AG09309 (cell line): ENCODE measurements around the gene GOLM1.

Experiments used
- DNase-seq: peaks from one replicate; pipeline ENCODE4 v3.0.0-alpha.2; 2010; ENCODE audit warnings: low read depth
- H3K4me3 ChIP-seq: 2 replicates; pipeline ENCODE4 v1.5.1; 2011; ENCODE audit warnings: mild to moderate bottlenecking, low read depth, low read length, moderate library complexity; ENCODE audit not compliant: control insufficient read depth
- CTCF ChIP-seq: IDR thresholded peaks from 2 replicates; pipeline ENCODE4 v1.5.1; 2011; ENCODE audit warnings: mild to moderate bottlenecking, low read depth, low read length, inconsistent platforms; ENCODE audit not compliant: insufficient read depth, control insufficient read depth; ENCODE audit errors: missing control alignments

GOLM1 gene

GRCh38 chr9:85995599-85995998, 103.8 kb downstream of the GOLM1 start:
- no peak for TF ChIP-seq CTCF
- DNase-seq = no peak
- no peak overlapping the region for H3K4me3 ChIP-seq

GRCh38 chr9:85995097-85995496, 104.3 kb downstream of the GOLM1 start:
- H3K4me3 ChIP-seq = no peak overlapping the region
- DNase-seq = no peak
- no peak for TF ChIP-seq CTCF

GRCh38 chr9:85994191-85994590, 105.2 kb downstream of the GOLM1 start:
- DNase-seq = no peak
- no peak for TF ChIP-seq CTCF
- H3K4me3 ChIP-seq = no peak overlapping the region

DNA sequence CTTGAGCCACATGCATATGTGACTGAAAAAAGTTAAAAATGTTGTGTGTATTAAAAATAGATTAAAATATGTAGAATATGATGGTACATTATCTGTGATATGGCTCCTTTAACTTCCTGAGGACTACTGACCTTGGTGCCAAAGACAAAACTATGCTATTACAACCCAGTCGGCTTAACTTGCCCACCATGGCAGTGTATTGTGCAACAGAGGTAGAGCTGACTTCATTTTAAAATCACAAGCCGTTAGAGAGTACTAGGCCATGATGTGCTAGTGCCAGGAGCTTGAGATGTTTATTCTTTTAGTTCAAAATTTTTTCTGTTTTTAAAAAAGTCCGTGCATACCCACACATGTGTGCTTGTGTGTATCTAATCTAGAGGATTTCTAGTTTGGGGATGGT, 112.1 kb downstream of the GOLM1 start:
- no peak for TF ChIP-seq CTCF
- H3K4me3 ChIP-seq = no peak overlapping the region
- DNase-seq = no peak

DNA sequence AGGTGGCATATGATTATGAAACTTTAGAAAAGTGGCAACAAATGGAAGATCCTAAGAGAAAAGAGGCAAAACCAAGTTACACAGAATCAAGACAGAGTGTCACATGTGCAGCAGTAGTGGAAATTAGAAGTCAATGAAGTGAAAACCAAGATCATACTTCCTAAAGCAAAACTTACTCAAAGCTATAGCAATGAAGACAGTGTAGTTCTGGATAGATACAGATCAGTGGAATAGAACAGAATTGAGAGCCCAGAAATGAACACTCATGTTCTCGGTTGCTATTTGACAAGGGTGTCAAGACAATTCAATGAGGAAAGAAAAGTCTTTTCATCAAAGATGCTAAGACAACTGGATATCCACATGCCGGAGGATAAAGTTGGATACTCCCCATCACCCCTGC, 114.9 kb downstream of the GOLM1 start:
- no peak for DNase-seq
- no peak overlapping the region for H3K4me3 ChIP-seq
- TF ChIP-seq CTCF = no peak

DNA sequence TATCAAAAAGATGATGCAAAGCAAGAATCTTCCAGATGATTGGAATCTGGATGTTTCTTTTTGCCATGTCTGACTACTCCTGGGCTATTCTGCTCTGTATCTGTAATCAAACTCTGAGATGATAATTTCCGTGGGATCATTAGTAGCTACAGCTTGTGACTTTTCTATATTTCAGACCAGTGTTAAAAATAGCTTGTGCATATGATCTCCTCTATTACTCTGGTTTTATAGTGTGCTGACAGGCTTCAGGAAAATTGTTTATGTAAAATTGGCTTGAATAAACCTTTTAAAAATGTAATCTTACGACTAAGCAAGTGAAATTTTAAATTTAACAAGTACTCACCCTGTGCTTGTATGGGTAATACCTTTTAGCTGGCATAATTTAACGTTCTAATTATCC, 118.0 kb downstream of the GOLM1 start:
- TF ChIP-seq CTCF = no peak
- DNase-seq = no peak
- H3K4me3 ChIP-seq = no peak overlapping the region

GRCh38 chr9:85978496-85978895, 120.9 kb downstream of the GOLM1 start:
- DNase-seq = no peak
- no peak overlapping the region for H3K4me3 ChIP-seq
- TF ChIP-seq CTCF = no peak
